Femur (tissue), 1 donor: ENCODE measurements around the gene PDLIM5.
"Not testable (repeated sequence)": the region's sequence is repeated elsewhere in the genome, so short reads cannot be mapped to it uniquely, and the experiment has no call there.

Source experiments
- DNase-seq: peaks from one replicate; pipeline ENCODE4 v3.0.0-alpha.2; 2017

Gene PDLIM5

GRCh38 chr4:94533405-94534223, 81.9 kb downstream of the PDLIM5 start:
- DNase-seq: no peak

GRCh38 chr4:94534401-94535312, 82.9 kb downstream of the PDLIM5 start:
- DNase-seq: no peak

- no peak for DNase-seq
Measured at GRCh38 chr4:94536049-94536448, 84.3 kb downstream of the PDLIM5 start.

GRCh38 chr4:94536649-94537469, 85.1 kb downstream of the PDLIM5 start:
- no peak for DNase-seq

- DNase-seq: no peak
Measured at GRCh38 chr4:94537921-94538628, 86.3 kb downstream of the PDLIM5 start.

- no peak for DNase-seq
Measured at GRCh38 chr4:94540476-94540875, 88.7 kb downstream of the PDLIM5 start.

- no peak for DNase-seq
Measured at GRCh38 chr4:94544811-94545210, 93.1 kb downstream of the PDLIM5 start.

GRCh38 chr4:94545296-94545695, 93.6 kb downstream of the PDLIM5 start:
- no peak for DNase-seq

- DNase-seq: no peak
Measured at GRCh38 chr4:94546949-94547348, 95.2 kb downstream of the PDLIM5 start.

GRCh38 chr4:94548571-94548970, 96.8 kb downstream of the PDLIM5 start:
- no peak for DNase-seq

- DNase-seq: no peak
Measured at GRCh38 chr4:94550352-94550751, 98.6 kb downstream of the PDLIM5 start.

GRCh38 chr4:94550851-94551250, 99.1 kb downstream of the PDLIM5 start:
- DNase-seq: no peak

GRCh38 chr4:94551643-94552564, 100.2 kb downstream of the PDLIM5 start:
- DNase-seq: no peak

- not testable (repeated sequence) for DNase-seq
Measured at GRCh38 chr4:94556047-94556446, 104.3 kb downstream of the PDLIM5 start.

- not testable (repeated sequence) for DNase-seq
Measured at GRCh38 chr4:94557632-94558031, 105.9 kb downstream of the PDLIM5 start.

- DNase-seq: no peak
Measured at GRCh38 chr4:94558392-94558904, 106.7 kb downstream of the PDLIM5 start.

GRCh38 chr4:94559351-94559806, 107.6 kb downstream of the PDLIM5 start:
- DNase-seq: no peak

- DNase-seq: no peak
Measured at GRCh38 chr4:94561249-94562024, 109.7 kb downstream of the PDLIM5 start.

- no peak for DNase-seq
Measured at GRCh38 chr4:94562285-94562684, 110.5 kb downstream of the PDLIM5 start.

- DNase-seq: no peak
Measured at GRCh38 chr4:94564252-94564651, 112.5 kb downstream of the PDLIM5 start.
